Stimulated activated naive B cell treated with anti-CD40 and anti-IgM and Interleukin-4, amounts not matched to agents 10 μg/mL and 1 μg/mL and 100 μg/mL, for 72 hours (primary cell): Measurements from ENCODE around the gene PLAAT4.
"Not testable (repeated sequence)": the region's sequence is repeated elsewhere in the genome, so short reads cannot be mapped to it uniquely, and the experiment has no call there.

ENCODE experiments used
- ATAC-seq, 2 donors: fragments of 150-1000 bp; cut with Tn5 transposase; replicated peaks; 2 replicates each; pipeline ENCODE4 v1.10.0; 2021; ENCODE audit warnings: moderate library complexity in 1 of 2
- DNase-seq: peaks from one replicate; pipeline ENCODE4 v3.0.0; 2021
- H3K27ac Mint-ChIP-seq: one replicate; pipeline ENCODE4 v1.8.0; 2022; ENCODE audit warnings: mild to moderate bottlenecking, mixed read lengths
- H3K27me3 Mint-ChIP-seq, 2 donors: one replicate each; pipeline ENCODE4 v1.8.0; 2022; ENCODE audit warnings: mixed read lengths in 2 of 2
- H3K36me3 Mint-ChIP-seq, 2 donors: one replicate each; pipeline ENCODE4 v1.8.0; 2022; ENCODE audit warnings: mixed read lengths in 2 of 2, mild to moderate bottlenecking in 1 of 2
- H3K4me1 Mint-ChIP-seq, 2 donors: one replicate each; pipeline ENCODE4 v1.8.0; 2022; ENCODE audit warnings: mixed read lengths in 2 of 2, mild to moderate bottlenecking in 1 of 2
- H3K4me3 Mint-ChIP-seq, 2 donors: one replicate each; pipeline ENCODE4 v1.8.0; 2022; ENCODE audit warnings: mild to moderate bottlenecking in 2 of 2, mixed read lengths in 2 of 2, moderate library complexity in 1 of 2
- H3K9me3 Mint-ChIP-seq, 2 donors: one replicate each; pipeline ENCODE4 v1.8.0; 2022; ENCODE audit warnings: mixed read lengths in 2 of 2, mild to moderate bottlenecking in 1 of 2

The PLAAT4 gene

GRCh38 chr11:63537293-63538101, 889 bp downstream of the PLAAT4 start:
- Mint-ChIP-seq H3K36me3 (no peaks in the 10 kb centered on the region), H3K4me3 (peak overlapping the region; percentile 75 to 77), H3K9me3 (no peaks in the 10 kb centered on the region), H3K27ac (peak overlapping the region; percentile 79), H3K4me1 (peaks cover 20 to 36% of the 10 kb centered on the region in 2 donors), H3K27me3 (no peaks in the 10 kb centered on the region)
- DNase-seq (no peak), ATAC-seq (peak; percentile 40 to 54)

- not testable (repeated sequence) for H3K27me3 Mint-ChIP-seq, DNase-seq, H3K4me3 Mint-ChIP-seq, H3K27ac Mint-ChIP-seq, H3K36me3 Mint-ChIP-seq, ATAC-seq, H3K9me3 Mint-ChIP-seq
- peaks cover 12 to 41% of the 10 kb centered on the region in 2 donors for H3K4me1 Mint-ChIP-seq
These were observed 5.9 kb downstream of the PLAAT4 start for GRCh38 chr11:63542506-63542905.

DNA sequence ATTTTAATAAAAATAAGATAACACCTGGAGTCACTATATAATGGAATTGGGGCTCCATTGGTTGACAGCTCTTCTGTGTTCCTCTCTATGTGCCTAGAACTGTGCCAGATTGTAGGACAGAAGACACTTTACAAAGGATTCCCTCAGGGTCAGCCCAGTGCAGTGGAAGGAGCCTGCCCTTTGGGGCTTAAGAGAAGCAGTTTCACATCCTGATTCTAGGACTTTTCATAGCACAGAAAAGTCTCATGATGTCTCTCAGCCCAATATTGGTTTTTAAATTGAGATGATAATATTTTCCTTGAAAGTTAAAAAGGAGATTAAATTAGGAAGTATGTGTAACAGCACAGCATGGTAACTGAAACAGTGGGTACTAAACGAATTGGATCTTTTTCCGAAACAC, 7.1 kb downstream of the PLAAT4 start:
- H3K27ac Mint-ChIP-seq, result no peak overlapping the region
- H3K27me3 Mint-ChIP-seq, result no peaks in the 10 kb centered on the region
- DNase-seq (no peak), ATAC-seq (peak; percentile 95 to 98)
- peaks cover 3 to 30% of the 10 kb centered on the region in 2 donors for H3K4me1 Mint-ChIP-seq
- no peaks in the 10 kb centered on the region for H3K9me3 Mint-ChIP-seq
- no peaks in the 10 kb centered on the region for H3K36me3 Mint-ChIP-seq
- no peak overlapping the region for H3K4me3 Mint-ChIP-seq

DNA sequence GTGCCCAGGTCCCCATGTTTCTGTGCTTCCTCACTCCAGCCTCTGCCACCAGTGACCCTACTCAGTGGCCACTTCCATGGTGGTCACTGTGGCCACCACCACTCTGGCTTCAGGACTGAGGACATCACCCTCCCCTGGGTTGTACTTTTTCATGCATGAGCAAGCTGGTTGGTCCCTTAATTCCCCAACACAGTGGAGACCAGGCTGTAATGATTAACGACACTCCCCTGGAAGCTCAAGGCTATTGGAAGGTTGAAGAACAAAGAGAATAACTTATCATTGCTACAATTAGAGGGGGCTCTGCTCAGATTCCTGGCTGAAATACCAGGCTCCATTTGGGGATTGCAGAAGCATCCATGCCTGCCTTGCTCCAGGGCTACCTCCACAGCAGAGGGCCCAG, 10.5 kb downstream of the PLAAT4 start:
- Mint-ChIP-seq H3K4me3 (no peak overlapping the region), H3K27ac (no peak overlapping the region), H3K4me1 (peaks cover 8 to 34% of the 10 kb centered on the region in 2 donors), H3K27me3 (peaks cover 0 to 3% of the 10 kb centered on the region in 2 donors), H3K9me3 (no peaks in the 10 kb centered on the region), H3K36me3 (no peaks in the 10 kb centered on the region)
- DNase-seq (no peak), ATAC-seq (no peak)

DNA sequence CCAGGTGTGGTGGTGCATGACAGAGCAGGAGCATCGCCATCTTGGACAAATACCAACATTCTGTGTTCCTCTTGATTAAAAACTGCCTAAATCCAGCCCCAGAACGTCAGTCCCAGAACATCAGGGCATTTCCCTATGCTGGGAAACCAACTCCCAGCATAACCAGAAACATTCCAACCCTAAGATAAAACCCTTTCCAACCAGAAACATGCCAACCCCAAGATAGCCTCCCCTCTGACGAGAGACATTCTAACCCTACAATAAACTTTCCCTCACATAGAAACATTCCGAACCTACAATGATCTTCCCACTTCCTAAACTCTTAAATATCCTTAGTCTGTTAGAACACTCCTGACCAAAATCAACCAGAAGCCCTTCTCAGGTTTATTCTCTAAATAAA, 11.6 kb downstream of the PLAAT4 start:
- no peak for DNase-seq
- no peak for ATAC-seq
- Mint-ChIP-seq H3K27me3 (peaks cover 0 to 3% of the 10 kb centered on the region in 2 donors), H3K36me3 (no peaks in the 10 kb centered on the region), H3K4me3 (no peak overlapping the region), H3K9me3 (no peaks in the 10 kb centered on the region), H3K27ac (no peak overlapping the region), H3K4me1 (peaks cover 12 to 42% of the 10 kb centered on the region in 2 donors)

GRCh38 chr11:63549411-63549810, 12.8 kb downstream of the PLAAT4 start:
- Mint-ChIP-seq H3K9me3 (no peaks in the 10 kb centered on the region), H3K27me3 (peaks cover 0 to 3% of the 10 kb centered on the region in 2 donors), H3K36me3 (no peaks in the 10 kb centered on the region), H3K4me3 (no peak overlapping the region), H3K4me1 (peaks cover 14 to 41% of the 10 kb centered on the region in 2 donors), H3K27ac (no peak overlapping the region)
- no peak for DNase-seq
- ATAC-seq, result no peak

GRCh38 chr11:63550156-63550700, 13.6 kb downstream of the PLAAT4 start:
- peaks cover 14 to 34% of the 10 kb centered on the region in 2 donors for H3K4me1 Mint-ChIP-seq
- not testable (repeated sequence) for H3K27me3 Mint-ChIP-seq, H3K27ac Mint-ChIP-seq, H3K4me3 Mint-ChIP-seq, H3K36me3 Mint-ChIP-seq, DNase-seq, ATAC-seq, H3K9me3 Mint-ChIP-seq

DNA sequence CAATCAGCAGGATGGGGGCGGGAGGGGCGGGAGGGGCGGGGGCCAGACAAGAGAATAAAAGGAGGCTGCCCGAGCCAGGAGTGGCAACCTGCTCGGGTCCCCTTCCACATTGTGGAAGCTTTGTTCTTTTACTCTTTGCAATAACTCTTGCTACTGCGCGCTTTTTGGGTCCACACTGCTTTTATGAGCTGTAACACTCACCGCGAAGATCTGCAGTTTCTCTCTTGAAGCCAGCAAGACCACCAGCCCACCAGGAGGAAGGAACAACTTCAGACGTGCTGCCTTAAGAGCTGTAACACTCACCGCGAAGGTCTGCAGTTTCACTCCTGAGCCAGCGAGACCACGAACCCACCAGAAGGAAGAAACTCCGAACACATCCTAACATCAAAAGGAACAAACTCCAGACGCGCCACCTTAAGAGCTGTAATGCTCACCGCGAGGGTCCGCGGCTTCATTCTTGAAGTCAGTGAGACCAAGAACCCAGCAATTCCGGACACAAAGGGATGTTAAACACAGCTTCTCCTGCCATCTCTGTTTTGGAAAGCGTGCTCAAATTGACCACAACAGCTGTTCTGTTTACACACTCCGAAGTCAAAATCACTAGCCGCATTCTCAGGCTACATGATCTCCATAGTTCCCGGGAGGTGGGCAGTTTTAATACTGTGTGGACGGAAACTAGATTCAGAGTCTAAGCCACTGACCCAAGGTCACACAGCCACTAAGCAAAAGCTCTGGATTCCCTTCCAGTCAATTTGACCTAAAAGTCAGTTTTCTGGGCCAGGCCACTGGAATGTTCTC, 14.7 kb downstream of the PLAAT4 start:
- no peak overlapping the region for H3K27ac Mint-ChIP-seq
- ATAC-seq, result no peak
- no peaks in the 10 kb centered on the region for H3K36me3 Mint-ChIP-seq
- H3K4me1 Mint-ChIP-seq, result peaks cover 14 to 34% of the 10 kb centered on the region in 2 donors
- no peaks in the 10 kb centered on the region for H3K9me3 Mint-ChIP-seq
- H3K4me3 Mint-ChIP-seq, result peak overlapping the region; percentile 40 to 55
- no peak for DNase-seq
- peaks cover 0 to 8% of the 10 kb centered on the region in 2 donors for H3K27me3 Mint-ChIP-seq

DNA sequence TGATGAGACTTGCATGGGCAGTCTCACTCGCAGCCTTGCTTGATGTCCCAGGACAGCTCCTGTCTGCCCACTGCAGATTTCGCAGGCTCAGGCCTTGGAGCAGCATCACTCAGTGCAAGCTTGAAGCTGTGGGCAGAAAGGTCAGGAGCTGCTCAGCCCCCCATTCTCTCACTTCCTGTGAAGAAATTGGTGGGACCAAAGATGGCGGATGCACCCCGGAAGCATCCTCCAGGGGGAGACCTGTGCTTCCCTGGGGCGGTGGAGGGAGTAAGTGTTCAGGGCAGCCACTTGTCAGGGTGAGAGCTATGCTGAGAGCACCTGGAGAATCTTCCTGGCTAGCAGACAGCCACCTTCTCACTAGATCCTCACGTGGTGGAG, 15.3 kb downstream of the PLAAT4 start:
- ATAC-seq, result no peak

GRCh38 chr11:63552921-63553320, 16.3 kb downstream of the PLAAT4 start:
- Mint-ChIP-seq H3K4me3 (peak overlapping the region in 1 of 2 donors; percentile 30), H3K27ac (no peak overlapping the region), H3K4me1 (peaks cover 14 to 34% of the 10 kb centered on the region in 2 donors), H3K27me3 (peaks cover 0 to 8% of the 10 kb centered on the region in 2 donors), H3K9me3 (no peaks in the 10 kb centered on the region), H3K36me3 (no peaks in the 10 kb centered on the region)
- no peak for DNase-seq
- ATAC-seq, result no peak

More for the DNA sequence above, 15.3 kb downstream of the PLAAT4 start:
- Mint-ChIP-seq H3K9me3 (no peaks in the 10 kb centered on the region), H3K36me3 (no peaks in the 10 kb centered on the region), H3K27me3 (peaks cover 0 to 8% of the 10 kb centered on the region in 2 donors), H3K27ac (no peak overlapping the region), H3K4me3 (no peak overlapping the region), H3K4me1 (peaks cover 14 to 34% of the 10 kb centered on the region in 2 donors)
- DNase-seq, result no peak

GRCh38 chr11:63553759-63554158, 17.2 kb downstream of the PLAAT4 start:
- Mint-ChIP-seq H3K27me3 (peaks cover 0 to 8% of the 10 kb centered on the region in 2 donors), H3K4me3 (peak overlapping the region; percentile 60 to 65), H3K36me3 (no peaks in the 10 kb centered on the region), H3K4me1 (peaks cover 14 to 34% of the 10 kb centered on the region in 2 donors), H3K9me3 (no peaks in the 10 kb centered on the region), H3K27ac (no peak overlapping the region)
- DNase-seq (no peak), ATAC-seq (peak; percentile 83 to 89)

DNA sequence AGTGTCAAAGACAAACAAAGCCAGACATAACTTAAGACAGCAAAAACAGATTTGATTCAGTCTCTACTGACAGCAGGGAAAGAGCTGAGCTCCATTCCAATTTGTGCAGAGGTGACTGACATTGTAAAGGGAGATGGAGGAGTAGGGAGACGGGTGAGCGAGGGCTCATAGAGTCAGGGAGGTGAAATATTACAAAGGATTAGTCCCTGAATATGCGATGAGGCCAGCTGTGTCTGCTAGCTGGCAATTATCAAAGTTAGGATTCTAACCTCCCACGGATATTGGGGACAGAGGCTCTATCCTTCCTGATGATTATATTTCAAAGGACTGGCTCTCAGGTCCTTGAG, 18.2 kb downstream of the PLAAT4 start:
- no peak for ATAC-seq
- no peaks in the 10 kb centered on the region for H3K9me3 Mint-ChIP-seq
- peaks cover under 1 to 10% of the 10 kb centered on the region in 2 donors for H3K27me3 Mint-ChIP-seq
- no peak for DNase-seq
- H3K4me1 Mint-ChIP-seq, result peaks cover 14 to 34% of the 10 kb centered on the region in 2 donors
- H3K4me3 Mint-ChIP-seq, result no peak overlapping the region
- no peak overlapping the region for H3K27ac Mint-ChIP-seq
- no peaks in the 10 kb centered on the region for H3K36me3 Mint-ChIP-seq

DNA sequence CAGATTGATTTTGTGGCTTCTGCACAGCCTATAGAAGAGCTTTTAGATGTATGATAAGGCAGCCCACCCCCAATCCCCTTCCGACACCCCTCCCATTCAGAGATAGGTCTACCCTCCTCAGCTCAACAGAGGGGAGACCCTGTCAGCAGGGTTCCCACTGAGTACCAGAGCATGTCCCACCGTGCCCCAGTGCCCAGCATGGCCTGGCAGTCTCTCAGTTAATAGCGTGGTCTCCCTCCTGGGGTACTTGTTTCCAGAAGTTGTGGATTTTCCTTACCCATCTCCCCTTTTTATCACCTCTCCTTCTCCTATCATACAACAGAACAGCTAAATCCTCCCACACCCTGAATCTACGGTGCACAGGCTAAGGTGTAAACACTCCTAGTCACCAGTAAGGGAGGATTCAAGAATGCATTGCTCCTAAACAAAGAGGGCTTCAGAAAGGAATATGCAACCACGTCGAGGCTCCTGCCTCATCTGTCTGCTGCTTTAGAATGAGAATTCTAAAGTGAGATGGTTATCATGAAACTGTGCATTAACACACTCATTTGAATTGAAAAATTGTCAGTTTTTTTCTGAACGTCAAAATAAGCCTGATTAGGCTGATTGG, 19.9 kb downstream of the PLAAT4 start:
- Mint-ChIP-seq H3K36me3 (no peaks in the 10 kb centered on the region), H3K27me3 (peaks cover 10 to 13% of the 10 kb centered on the region in 2 donors), H3K9me3 (no peaks in the 10 kb centered on the region), H3K27ac (no peak overlapping the region), H3K4me3 (no peak overlapping the region), H3K4me1 (peaks cover 9 to 28% of the 10 kb centered on the region in 2 donors)
- ATAC-seq, result no peak
- DNase-seq, result no peak

DNA sequence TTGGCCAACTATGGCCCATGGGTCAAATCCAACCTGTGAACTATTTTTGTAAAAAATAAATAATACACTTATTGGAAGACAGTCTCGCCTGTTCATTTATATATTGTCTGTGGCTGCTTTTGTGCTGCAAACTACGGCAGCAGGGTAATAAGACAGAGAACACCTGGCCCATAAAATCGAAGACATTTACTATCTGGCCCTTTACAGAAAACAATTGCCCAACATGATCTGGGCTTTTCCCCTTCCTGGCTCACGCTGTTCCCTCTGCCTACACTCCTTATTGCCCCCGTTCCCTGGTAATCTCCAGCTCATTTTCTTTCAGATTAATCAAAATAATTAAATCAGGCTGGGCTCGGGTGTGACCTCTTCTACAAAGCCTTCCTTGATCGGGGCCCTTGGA, 21.0 kb downstream of the PLAAT4 start:
- peaks cover 8 to 18% of the 10 kb centered on the region in 2 donors for H3K4me1 Mint-ChIP-seq
- no peaks in the 10 kb centered on the region for H3K36me3 Mint-ChIP-seq
- H3K9me3 Mint-ChIP-seq, result no peaks in the 10 kb centered on the region
- H3K4me3 Mint-ChIP-seq, result no peak overlapping the region
- peaks cover 10 to 13% of the 10 kb centered on the region in 2 donors for H3K27me3 Mint-ChIP-seq
- DNase-seq (no peak), ATAC-seq (no peak)
- no peak overlapping the region for H3K27ac Mint-ChIP-seq
